PFSK-1 (cell line): ENCODE results near the gene FAM53B.

Experiments used
- FOXP2 ChIP-seq: optimal IDR thresholded peaks from 2 replicates; pipeline ENCODE3; 2011; ENCODE audit warnings: borderline replicate concordance, control low read depth, inconsistent platforms; ENCODE audit not compliant: insufficient read depth; ENCODE audit errors: extremely low read length, extremely low read depth
- POLR2AphosphoS5 ChIP-seq: IDR thresholded peaks from 2 replicates; pipeline ENCODE4 v1.6.1; 2012; ENCODE audit warnings: low read depth, mild to moderate bottlenecking, control low read depth, low read length, moderate library complexity
- REST ChIP-seq, 2 experiments: IDR thresholded peaks; 2 replicates each; pipeline versions ENCODE4 v1.6.1 to v1.8.0; 2011 to 2012; ENCODE audit warnings: low read depth in 2 of 2, low read length in 2 of 2, control low read depth in 1 of 2, inconsistent platforms in 1 of 2, mild to moderate bottlenecking in 1 of 2, moderate library complexity in 1 of 2; ENCODE audit not compliant: insufficient read depth in 1 of 2
- SIN3A ChIP-seq: IDR thresholded peaks from 2 replicates; pipeline ENCODE4 v1.6.1; 2012; ENCODE audit warnings: mild to moderate bottlenecking, low read length, moderate library complexity, borderline replicate concordance; ENCODE audit not compliant: insufficient read depth
- TAF1 ChIP-seq: IDR thresholded peaks from 2 replicates; pipeline ENCODE4 v1.6.1; 2012; ENCODE audit warnings: low read length, control low read depth, borderline replicate concordance; ENCODE audit not compliant: insufficient read depth

FAM53B gene

GRCh38 chr10:124663766-124664360 lies 80.3 kb downstream of the FAM53B start:
- no peak for TF ChIP-seq POLR2AphosphoS5
- no peak for TF ChIP-seq FOXP2
- no peak for TF ChIP-seq REST (IDR thresholded peaks at IDR 0.05; ENCODE audit: insufficient read depth in 1 of 2, low read depth in 2 of 2, low read length in 2 of 2)
- TF ChIP-seq TAF1 = no peak
- TF ChIP-seq SIN3A = no peak

- TF ChIP-seq REST (IDR thresholded peaks at IDR 0.05; ENCODE audit: insufficient read depth in 1 of 2, low read depth in 2 of 2, low read length in 2 of 2) = no peak
- no peak for TF ChIP-seq SIN3A
- no peak for TF ChIP-seq POLR2AphosphoS5
- TF ChIP-seq TAF1 = no peak
- TF ChIP-seq FOXP2 = no peak
Observed at GRCh38 chr10:124663228-124663627, 81.0 kb downstream of the FAM53B start.

GRCh38 chr10:124661660-124662180 lies 82.5 kb downstream of the FAM53B start:
- TF ChIP-seq REST (IDR thresholded peaks at IDR 0.05; ENCODE audit: insufficient read depth in 1 of 2, low read depth in 2 of 2, low read length in 2 of 2) = no peak
- no peak for TF ChIP-seq TAF1
- no peak for TF ChIP-seq FOXP2
- TF ChIP-seq SIN3A = no peak
- TF ChIP-seq POLR2AphosphoS5 = no peak

GRCh38 chr10:124660404-124661125 lies 83.6 kb downstream of the FAM53B start:
- TF ChIP-seq SIN3A (no peak), TAF1 (no peak), FOXP2 (no peak), POLR2AphosphoS5 (no peak), REST (IDR thresholded peaks at IDR 0.05; ENCODE audit: insufficient read depth in 1 of 2, low read depth in 2 of 2, low read length in 2 of 2) (no peak)
